COLO668 (cell line): ENCODE data around the gene SEPTIN3.

Experiments used
- DNase-seq: peaks from one replicate; lab custom pipeline; 2025; ENCODE audit not compliant: unreplicated experiment; lab: John Stamatoyannopoulos, UW

The SEPTIN3 gene

GRCh38 chr22:41974691-41975290 is 5.5 kb downstream of the SEPTIN3 start:
- no peak for DNase-seq

GRCh38 chr22:41975299-41976069 is 6.2 kb downstream of the SEPTIN3 start:
- DNase-seq, result no peak

GRCh38 chr22:41976070-41976901 is 7.0 kb downstream of the SEPTIN3 start:
- peak; percentile 77 for DNase-seq

- DNase-seq, result peak; percentile 69
Observed at GRCh38 chr22:41976961-41977566, 7.8 kb downstream of the SEPTIN3 start.

GRCh38 chr22:41978732-41979131 is 9.5 kb downstream of the SEPTIN3 start:
- no peak for DNase-seq

GRCh38 chr22:41979423-41980250 is 10.4 kb downstream of the SEPTIN3 start:
- DNase-seq, result peak; percentile 13

- no peak for DNase-seq
Observed at GRCh38 chr22:41982865-41983264, 13.6 kb downstream of the SEPTIN3 start.

GRCh38 chr22:41983513-41984405 is 14.5 kb downstream of the SEPTIN3 start:
- no peak for DNase-seq

- DNase-seq, result no peak
Observed at GRCh38 chr22:41987276-41987675, 18.0 kb downstream of the SEPTIN3 start.

GRCh38 chr22:41989246-41989645 is 20.0 kb downstream of the SEPTIN3 start:
- DNase-seq, result no peak

- no peak for DNase-seq
Observed at GRCh38 chr22:41991111-41991510, 21.9 kb downstream of the SEPTIN3 start.

GRCh38 chr22:41992496-41992895 is 23.3 kb downstream of the SEPTIN3 start:
- no peak for DNase-seq

GRCh38 chr22:41995211-41995610 is 26.0 kb downstream of the SEPTIN3 start:
- no peak for DNase-seq

- DNase-seq, result no peak
Observed at GRCh38 chr22:41996826-41997225, 27.6 kb downstream of the SEPTIN3 start.

- DNase-seq, result peak; percentile 71
Observed at GRCh38 chr22:41998361-41999261, 29.4 kb downstream of the SEPTIN3 start, which contains the start of gene WBP2NL. Gene WBP2NL (plus strand): TSS chr22:41998788. CDS start chr22:41998819, 31 bp downstream.

GRCh38 chr22:42000466-42000865 is 31.2 kb downstream of the SEPTIN3 start:
- no peak for DNase-seq

GRCh38 chr22:42001121-42001520 is 31.9 kb downstream of the SEPTIN3 start:
- DNase-seq, result no peak

- no peak for DNase-seq
Observed at GRCh38 chr22:42001706-42002105, 32.5 kb downstream of the SEPTIN3 start.
